GM10847 (cell line): ENCODE data around the gene HS3ST6.

Experiments
- POLR2A ChIP-seq: IDR thresholded peaks from 2 replicates; pipeline ENCODE4 v1.6.1; 2011; ENCODE audit not compliant: insufficient read length; ENCODE audit errors: extremely low read depth

The HS3ST6 gene

GRCh38 chr16:1915732-1916639 is 2.2 kb downstream of the HS3ST6 start:
- TF ChIP-seq POLR2A, result no peak

- TF ChIP-seq POLR2A, result no peak
These were observed 3.2 kb downstream of the HS3ST6 start for GRCh38 chr16:1914988-1915387.

GRCh38 chr16:1914084-1914608 is 4.1 kb downstream of the HS3ST6 start:
- no peak for TF ChIP-seq POLR2A

- TF ChIP-seq POLR2A, result no peak
These were observed 4.7 kb downstream of the HS3ST6 start for GRCh38 chr16:1913327-1914083.

GRCh38 chr16:1912215-1912543 is 6.0 kb downstream of the HS3ST6 start:
- TF ChIP-seq POLR2A, result no peak

GRCh38 chr16:1911467-1912214 is 6.6 kb downstream of the HS3ST6 start:
- TF ChIP-seq POLR2A, result no peak

- no peak for TF ChIP-seq POLR2A
These were observed 8.5 kb downstream of the HS3ST6 start for GRCh38 chr16:1909561-1910231.

GRCh38 chr16:1908983-1909382 is 9.2 kb downstream of the HS3ST6 start:
- TF ChIP-seq POLR2A, result no peak

GRCh38 chr16:1908184-1908583 is 10.0 kb downstream of the HS3ST6 start:
- TF ChIP-seq POLR2A, result no peak

GRCh38 chr16:1907226-1907860 is 10.9 kb downstream of the HS3ST6 start:
- TF ChIP-seq POLR2A, result no peak

GRCh38 chr16:1906846-1907165 is 11.4 kb downstream of the HS3ST6 start:
- TF ChIP-seq POLR2A, result no peak

GRCh38 chr16:1906055-1906845 is 12.0 kb downstream of the HS3ST6 start:
- no peak for TF ChIP-seq POLR2A

- TF ChIP-seq POLR2A, result no peak
These were observed 14.1 kb downstream of the HS3ST6 start for GRCh38 chr16:1903845-1904840.

GRCh38 chr16:1903220-1903574 is 15.0 kb downstream of the HS3ST6 start:
- no peak for TF ChIP-seq POLR2A
